Astrocyte (in vitro differentiated cells and primary cell): ENCODE measurements around the gene DLK1. TPM values are rescaled to one million over a fixed set of nuclear protein-coding genes. Genes with fewer than 3 reads are reported as not detected.

ENCODE experiments used
- DNase-seq: peaks from one replicate; pipeline ENCODE4 v3.0.0-alpha.2; 2010; ENCODE audit warnings: low read depth
- FAIRE-seq: peaks from 2 replicates; lab custom pipeline; 2011; peaks lifted over from hg19 to GRCh38; lab: Jason Lieb, UNC
- H2AFZ ChIP-seq: 2 replicates; pipeline ENCODE4 v1.6.0; 2012; ENCODE audit warnings: low read depth, low read length, inconsistent platforms
- H3K27ac ChIP-seq: 2 replicates; pipeline ENCODE4 v1.5.1; 2011; ENCODE audit warnings: low read depth, low read length, inconsistent platforms
- H3K27me3 ChIP-seq: 2 replicates; pipeline ENCODE4 v1.6.0; 2011; ENCODE audit warnings: low read length, inconsistent platforms; ENCODE audit not compliant: insufficient read depth
- H3K36me3 ChIP-seq: 2 replicates; pipeline ENCODE4 v1.5.1; 2011; ENCODE audit warnings: low read length, inconsistent platforms; ENCODE audit not compliant: insufficient read depth
- H3K4me1 ChIP-seq: 2 replicates; pipeline ENCODE4 v1.5.1; 2011; ENCODE audit warnings: low read length, inconsistent platforms; ENCODE audit not compliant: insufficient read depth
- H3K4me2 ChIP-seq: 2 replicates; pipeline ENCODE4 v1.6.0; 2012; ENCODE audit warnings: low read length, inconsistent platforms
- H3K4me3 ChIP-seq: 2 replicates; pipeline ENCODE4 v1.5.1; 2011; ENCODE audit warnings: low read depth, mild to moderate bottlenecking, low read length, inconsistent platforms; ENCODE audit not compliant: insufficient read depth
- H3K79me2 ChIP-seq: 2 replicates; pipeline ENCODE4 v1.6.0; 2012; ENCODE audit warnings: mild to moderate bottlenecking, low read length, inconsistent platforms; ENCODE audit not compliant: insufficient read depth
- H3K9ac ChIP-seq: 2 replicates; pipeline ENCODE4 v1.6.0; 2012; ENCODE audit warnings: mild to moderate bottlenecking, low read length, inconsistent platforms
- H3K9me3 ChIP-seq: 2 replicates; pipeline ENCODE4 v1.5.1; 2012; ENCODE audit warnings: low read depth, mild to moderate bottlenecking, low read length, inconsistent platforms; ENCODE audit not compliant: insufficient read depth
- H4K20me1 ChIP-seq: 2 replicates; pipeline ENCODE4 v1.6.0; 2012; ENCODE audit warnings: low read length, inconsistent platforms; ENCODE audit not compliant: insufficient read depth
- H3K27ac Mint-ChIP-seq: one replicate; pipeline ENCODE4 v1.8.0; 2021; ENCODE audit warnings: mild to moderate bottlenecking, mixed read lengths; ENCODE audit not compliant: unreplicated experiment
- H3K27me3 Mint-ChIP-seq: one replicate; pipeline ENCODE4 v1.8.0; 2021; ENCODE audit warnings: low read depth, mixed read lengths; ENCODE audit not compliant: unreplicated experiment
- H3K36me3 Mint-ChIP-seq: one replicate; pipeline ENCODE4 v1.8.0; 2021; ENCODE audit warnings: low read depth, mixed read lengths; ENCODE audit not compliant: unreplicated experiment
- H3K4me1 Mint-ChIP-seq: one replicate; pipeline ENCODE4 v1.8.0; 2021; ENCODE audit warnings: low read depth, mixed read lengths; ENCODE audit not compliant: unreplicated experiment
- H3K4me3 Mint-ChIP-seq: one replicate; pipeline ENCODE4 v1.8.0; 2021; ENCODE audit warnings: mild to moderate bottlenecking, moderate library complexity, mixed read lengths; ENCODE audit not compliant: unreplicated experiment
- H3K9me3 Mint-ChIP-seq: one replicate; pipeline ENCODE4 v1.8.0; 2021; ENCODE audit warnings: mild to moderate bottlenecking, mixed read lengths; ENCODE audit not compliant: unreplicated experiment
- EZH2 ChIP-seq: IDR thresholded peaks from 2 replicates; pipeline ENCODE4 v1.6.1; 2012; ENCODE audit warnings: mild to moderate bottlenecking, low read length, inconsistent platforms; ENCODE audit not compliant: insufficient read depth
- total RNA-seq: library from RNA; stranded (reverse); gene quantifications from 2 replicates; pipeline ENCODE4 v1.2.1, GENCODE V29; 2021
- TF ChIP-seq, protein P1 (sequence below): IDR thresholded peaks from 2 replicates; pipeline ENCODE4 v1.5.1; 2011; ENCODE audit warnings: low read depth, mild to moderate bottlenecking, inconsistent platforms, low read length, moderate library complexity; ENCODE audit not compliant: insufficient read depth

Gene DLK1
- total RNA-seq, 1 donor from 2014 or later, result 2.7 TPM

GRCh38 chr14:100731846-100732765 is 5.4 kb downstream of the DLK1 start:
- H3K9ac ChIP-seq, result no peak overlapping the region
- Mint-ChIP-seq H3K27me3 (peaks cover 53% of the 10 kb centered on the region), H3K4me1 (no peaks in the 10 kb centered on the region), H3K36me3 (no peaks in the 10 kb centered on the region), H3K27ac (peak overlapping the region; percentile 34), H3K4me3 (no peak overlapping the region), H3K9me3 (no peaks in the 10 kb centered on the region)
- H3K4me2 ChIP-seq, result no peak overlapping the region
- no peak overlapping the region for H2AFZ ChIP-seq
- no peak overlapping the region for H3K27ac ChIP-seq
- H3K4me1 ChIP-seq, result no peaks in the 10 kb centered on the region
- TF ChIP-seq, protein P1, sequence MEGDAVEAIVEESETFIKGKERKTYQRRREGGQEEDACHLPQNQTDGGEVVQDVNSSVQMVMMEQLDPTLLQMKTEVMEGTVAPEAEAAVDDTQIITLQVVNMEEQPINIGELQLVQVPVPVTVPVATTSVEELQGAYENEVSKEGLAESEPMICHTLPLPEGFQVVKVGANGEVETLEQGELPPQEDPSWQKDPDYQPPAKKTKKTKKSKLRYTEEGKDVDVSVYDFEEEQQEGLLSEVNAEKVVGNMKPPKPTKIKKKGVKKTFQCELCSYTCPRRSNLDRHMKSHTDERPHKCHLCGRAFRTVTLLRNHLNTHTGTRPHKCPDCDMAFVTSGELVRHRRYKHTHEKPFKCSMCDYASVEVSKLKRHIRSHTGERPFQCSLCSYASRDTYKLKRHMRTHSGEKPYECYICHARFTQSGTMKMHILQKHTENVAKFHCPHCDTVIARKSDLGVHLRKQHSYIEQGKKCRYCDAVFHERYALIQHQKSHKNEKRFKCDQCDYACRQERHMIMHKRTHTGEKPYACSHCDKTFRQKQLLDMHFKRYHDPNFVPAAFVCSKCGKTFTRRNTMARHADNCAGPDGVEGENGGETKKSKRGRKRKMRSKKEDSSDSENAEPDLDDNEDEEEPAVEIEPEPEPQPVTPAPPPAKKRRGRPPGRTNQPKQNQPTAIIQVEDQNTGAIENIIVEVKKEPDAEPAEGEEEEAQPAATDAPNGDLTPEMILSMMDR, result no peak
- TF ChIP-seq EZH2, result no peak
- H4K20me1 ChIP-seq, result no peaks in the 10 kb centered on the region
- no peaks in the 10 kb centered on the region for H3K9me3 ChIP-seq
- FAIRE-seq (no peak), DNase-seq (no peak)
- H3K36me3 ChIP-seq, result no peaks in the 10 kb centered on the region
- H3K27me3 ChIP-seq, result peaks cover 67% of the 10 kb centered on the region
- H3K79me2 ChIP-seq, result no peaks in the 10 kb centered on the region
- no peak overlapping the region for H3K4me3 ChIP-seq

DNA sequence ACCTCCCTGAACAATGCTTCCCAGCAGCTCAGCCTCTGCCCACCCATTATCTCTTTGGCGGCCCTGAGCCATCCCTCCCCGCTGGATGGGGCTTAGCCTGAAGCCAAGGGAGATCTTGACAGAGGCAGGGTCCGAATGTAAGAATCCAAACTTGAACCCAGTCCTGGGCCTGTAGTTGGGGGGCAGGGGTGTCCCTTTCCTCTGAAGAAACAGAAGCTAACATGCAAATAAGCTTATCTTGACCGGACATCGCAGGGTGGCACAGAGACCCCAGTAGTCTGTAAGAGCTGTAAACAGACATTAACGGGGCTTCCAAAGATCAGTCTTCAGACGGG is 6.0 kb downstream of the DLK1 start:
- Mint-ChIP-seq H3K27me3 (peaks cover 50% of the 10 kb centered on the region), H3K9me3 (no peaks in the 10 kb centered on the region), H3K36me3 (no peaks in the 10 kb centered on the region), H3K27ac (no peak overlapping the region), H3K4me1 (no peaks in the 10 kb centered on the region), H3K4me3 (no peak overlapping the region)
- no peak for FAIRE-seq
- H3K79me2 ChIP-seq, result no peaks in the 10 kb centered on the region
- no peak overlapping the region for H3K4me3 ChIP-seq
- no peaks in the 10 kb centered on the region for H3K4me1 ChIP-seq
- H3K27ac ChIP-seq, result no peak overlapping the region
- peaks cover 61% of the 10 kb centered on the region for H3K27me3 ChIP-seq
- no peak for TF ChIP-seq EZH2
- TF ChIP-seq, protein P1, result no peak
- no peak overlapping the region for H3K4me2 ChIP-seq
- no peaks in the 10 kb centered on the region for H3K36me3 ChIP-seq
- H4K20me1 ChIP-seq, result no peaks in the 10 kb centered on the region
- no peaks in the 10 kb centered on the region for H3K9me3 ChIP-seq
- DNase-seq, result no peak
- H3K9ac ChIP-seq, result no peak overlapping the region
- H2AFZ ChIP-seq, result no peak overlapping the region
